ENCODE measurements around the gene CSTF2. TPM values are rescaled to one million over a fixed set of nuclear protein-coding genes. Genes with fewer than 3 reads are reported as not detected.

The CSTF2 gene
- total RNA-seq, 1 donor from 2014 or later = 24.9 TPM

- DNase-seq (ENCODE audit: low read depth, low spot score) = no peak
Measured at GRCh38 chrX:100871594-100872560, 51.7 kb downstream of the CSTF2 start.

GRCh38 chrX:100874325-100874724 is 54.1 kb downstream of the CSTF2 start, which contains the start of gene NOX1:
Gene NOX1 (minus strand): TSS chrX:100874359. CDS start chrX:100874139, 220 bp downstream.
- no peak for DNase-seq (ENCODE audit: low read depth, low spot score)

- no peak for DNase-seq (ENCODE audit: low read depth, low spot score)
Measured at GRCh38 chrX:100880368-100880767, 60.2 kb downstream of the CSTF2 start.

GRCh38 chrX:100883654-100884053 is 63.5 kb downstream of the CSTF2 start:
- peak; percentile 47 for DNase-seq (ENCODE audit: low read depth, low spot score)

Other genes starting within 250 kb of the CSTF2 start
- gene TNMD, start 235.5 kb upstream of the CSTF2 start, total RNA-seq = not detected in 2 replicates
- gene TSPAN6, start 183.6 kb upstream of the CSTF2 start, total RNA-seq = 43.8 and 60.5 TPM in 2 replicates
- gene SRPX2, start 176.2 kb upstream of the CSTF2 start, total RNA-seq = 73.3 and 159 TPM in 2 replicates
- gene SYTL4, start 88.3 kb upstream of the CSTF2 start, total RNA-seq = 11.6 and 30.6 TPM in 2 replicates
- not detected in 2 replicates for gene NOX1, start 54.0 kb downstream of the CSTF2 start, total RNA-seq
- gene XKRX, start 108.5 kb downstream of the CSTF2 start, total RNA-seq = 0.13 and 0.25 TPM in 2 replicates
- not detected in 2 replicates for gene ARL13A, start 149.3 kb downstream of the CSTF2 start, total RNA-seq
- gene TRMT2B, start 231.7 kb downstream of the CSTF2 start, total RNA-seq = 24.3 and 30.8 TPM in 2 replicates